Fibroblast of skin of left quadriceps (primary cell): ENCODE data around the gene RIPOR1.

Experiments
- DNase-seq, 2 experiments: peaks; one replicate each; pipeline ENCODE4 v3.0.0-alpha.2; 2013; ENCODE audit warnings: low read depth in 2 of 2

RIPOR1 gene

DNA sequence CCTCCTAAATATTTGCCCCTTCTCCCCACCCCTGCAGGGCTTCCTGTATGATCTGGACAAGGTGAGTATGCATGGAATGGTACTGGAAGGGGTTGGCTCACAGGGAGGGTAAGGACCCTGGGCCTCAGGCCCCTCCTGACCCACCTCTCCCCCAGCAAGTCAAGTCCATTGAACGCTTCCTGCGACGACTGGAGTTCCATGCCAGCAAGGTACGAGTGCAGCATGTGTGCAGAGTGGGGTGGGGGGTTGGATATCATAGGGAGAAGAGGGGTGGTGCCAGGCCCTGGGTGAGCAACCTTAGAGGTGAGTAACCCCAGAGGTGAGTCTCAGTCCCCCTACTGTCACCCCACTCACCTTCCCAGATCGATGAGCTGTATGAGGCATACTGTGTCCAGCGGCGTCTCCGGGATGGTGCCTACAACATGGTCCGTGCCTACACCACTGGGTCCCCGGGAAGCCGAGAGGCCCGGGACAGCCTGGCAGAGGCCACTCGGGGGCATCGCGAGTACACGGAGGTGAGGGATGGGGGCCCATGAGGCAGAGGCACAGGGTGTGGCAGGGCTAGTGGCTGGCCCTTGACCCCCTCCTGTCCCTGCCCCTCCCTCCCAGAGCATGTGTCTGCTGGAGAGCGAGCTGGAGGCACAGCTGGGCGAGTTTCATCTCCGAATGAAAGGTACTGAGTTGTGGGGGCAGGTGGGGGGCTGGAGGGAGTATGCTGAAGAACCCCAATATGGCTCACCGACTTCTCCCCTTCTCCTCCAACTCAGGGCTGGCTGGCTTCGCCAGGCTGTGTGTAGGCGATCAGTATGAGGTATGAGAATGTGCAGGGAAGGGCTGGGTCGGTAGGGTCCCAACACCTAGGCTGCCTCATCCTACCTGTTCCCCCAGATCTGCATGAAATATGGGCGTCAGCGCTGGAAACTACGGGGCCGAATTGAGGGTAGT, 11.3 kb downstream of the RIPOR1 start:
- no peak for DNase-seq

DNA sequence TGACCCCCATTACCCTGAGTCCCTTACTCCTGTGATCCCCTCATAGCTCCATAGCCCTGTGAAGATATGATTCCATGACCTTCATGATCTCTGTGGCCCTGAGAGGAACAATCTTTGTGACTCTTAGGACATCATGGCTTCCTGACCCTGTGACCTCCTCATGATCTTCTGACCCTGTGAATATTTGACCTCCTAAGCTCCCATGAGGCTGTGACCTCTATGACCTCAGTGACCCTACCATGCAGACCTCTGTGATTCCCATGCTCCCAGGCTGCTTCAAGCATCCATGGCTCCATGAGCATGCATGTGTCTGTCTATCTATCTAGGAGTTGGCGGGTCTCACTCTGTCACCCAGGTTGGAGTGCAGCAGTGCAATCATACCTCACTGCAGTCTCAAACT, 12.1 kb downstream of the RIPOR1 start:
- DNase-seq: no peak

GRCh38 chr16:67541391-67542263, 13.0 kb downstream of the RIPOR1 start:
- DNase-seq: no peak

DNA sequence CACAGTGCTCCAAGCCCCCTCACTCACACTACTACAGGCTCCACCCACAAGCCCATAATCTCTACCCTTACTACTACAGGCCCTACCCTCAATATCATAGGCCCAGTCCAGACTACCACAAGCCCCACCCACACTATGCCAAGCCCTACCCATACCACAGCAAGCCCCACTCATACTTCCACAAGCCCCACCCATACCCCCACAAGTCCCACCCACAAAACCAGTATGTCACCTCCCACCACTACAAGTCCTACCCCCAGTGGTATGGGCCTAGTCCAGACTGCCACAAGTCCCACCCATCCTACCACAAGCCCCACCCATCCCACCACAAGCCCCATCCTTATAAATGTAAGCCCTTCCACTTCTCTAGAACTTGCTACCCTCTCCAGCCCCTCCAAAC, 13.8 kb downstream of the RIPOR1 start:
- DNase-seq: no peak

- no peak for DNase-seq
Measured at GRCh38 chr16:67543036-67543435, 14.4 kb downstream of the RIPOR1 start.

GRCh38 chr16:67543582-67543981, 15.0 kb downstream of the RIPOR1 start:
- DNase-seq: no peak

DNA sequence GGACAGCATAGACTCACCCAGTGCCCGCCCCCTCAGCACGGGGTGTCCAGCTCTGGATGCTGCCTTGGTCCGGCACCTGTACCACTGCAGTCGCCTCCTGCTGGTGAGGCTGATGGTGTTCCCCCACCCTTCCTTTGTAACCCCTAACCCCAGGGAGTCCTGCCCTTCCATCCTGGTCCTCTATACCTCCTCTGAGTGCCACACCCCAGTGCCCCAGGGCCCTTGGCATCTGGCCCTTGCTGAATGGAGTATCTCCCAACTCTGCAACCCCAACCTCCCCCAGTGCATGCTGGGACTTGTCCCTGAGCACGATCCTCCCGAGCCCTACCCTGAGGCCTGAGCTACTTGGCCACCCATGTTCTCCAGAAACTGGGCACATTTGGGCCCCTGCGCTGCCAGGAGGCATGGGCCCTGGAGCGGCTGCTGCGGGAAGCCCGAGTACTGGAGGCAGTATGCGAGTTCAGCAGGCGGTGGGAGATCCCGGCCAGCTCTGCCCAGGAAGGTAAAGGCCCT, 15.8 kb downstream of the RIPOR1 start:
- DNase-seq: no peak

DNA sequence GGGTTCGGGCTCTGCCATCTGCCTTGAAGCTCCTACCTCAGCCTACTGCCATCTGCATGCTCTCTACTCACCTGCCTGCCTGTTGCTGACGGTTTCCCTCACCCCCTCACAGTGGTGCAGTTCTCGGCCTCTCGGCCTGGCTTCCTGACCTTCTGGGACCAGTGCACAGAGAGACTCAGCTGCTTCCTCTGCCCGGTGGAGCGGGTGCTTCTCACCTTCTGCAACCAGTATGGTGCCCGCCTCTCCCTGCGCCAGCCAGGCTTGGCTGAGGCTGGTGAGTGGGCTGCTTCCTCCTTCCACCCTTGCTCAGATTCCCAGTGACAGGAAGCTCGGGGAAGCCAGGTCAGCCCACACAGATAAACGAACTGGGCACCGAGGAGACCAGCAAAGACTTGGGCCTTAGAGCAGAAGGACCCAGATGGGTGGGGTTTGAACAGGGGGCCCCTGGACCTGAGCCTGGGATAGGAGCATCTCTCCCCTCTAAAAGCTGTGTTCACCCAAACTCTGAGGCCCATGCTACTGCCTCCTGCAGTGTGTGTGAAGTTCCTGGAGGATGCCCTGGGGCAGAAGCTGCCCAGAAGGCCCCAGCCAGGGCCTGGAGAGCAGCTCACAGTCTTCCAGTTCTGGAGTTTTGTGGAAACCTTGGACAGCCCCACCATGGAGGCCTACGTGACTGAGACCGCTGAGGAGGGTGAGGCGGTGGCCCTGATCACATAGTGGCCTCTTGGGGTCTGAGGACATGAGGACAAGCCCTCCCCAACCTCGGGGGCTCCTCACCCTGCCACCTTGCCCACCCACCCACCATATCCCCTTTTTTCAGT, 16.4 kb downstream of the RIPOR1 start:
- DNase-seq: no peak

GRCh38 chr16:67545665-67546024, 17.0 kb downstream of the RIPOR1 start:
- DNase-seq: no peak

- DNase-seq: no peak
Measured at GRCh38 chr16:67546091-67546501, 17.5 kb downstream of the RIPOR1 start.

DNA sequence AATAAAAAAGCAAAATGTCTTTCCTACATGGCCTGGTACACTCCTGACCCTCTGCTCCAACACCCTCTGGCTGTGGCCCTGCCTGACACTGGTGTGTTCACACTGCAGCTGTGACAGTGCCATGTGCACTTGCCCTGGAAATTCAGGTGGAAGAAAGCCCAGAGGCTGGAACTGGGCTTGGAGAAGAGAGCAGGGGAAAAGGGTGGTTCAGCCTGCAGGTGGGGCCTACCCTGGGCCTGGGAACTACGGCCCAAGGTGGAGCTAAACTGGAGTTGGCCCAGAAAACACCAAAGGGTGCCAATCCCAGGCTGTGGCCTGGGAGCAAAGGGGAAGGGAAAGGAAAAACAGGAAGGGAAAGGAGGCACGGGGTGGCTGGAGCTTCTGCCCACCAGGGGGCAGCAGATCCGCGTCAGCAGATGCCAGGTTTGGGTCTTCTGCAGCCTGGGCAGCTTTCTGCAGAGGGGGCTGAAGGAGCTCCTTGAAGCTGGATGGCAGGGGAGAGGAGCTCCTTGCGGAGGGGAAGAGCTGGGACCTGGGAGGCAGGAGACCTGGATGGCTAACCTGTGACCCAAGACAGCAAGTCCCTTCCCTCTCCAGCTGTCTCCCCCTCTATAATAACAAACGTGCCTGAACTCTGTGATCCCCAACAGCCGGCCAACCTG, 18.3 kb downstream of the RIPOR1 start:
- DNase-seq: no peak

GRCh38 chr16:67547423-67548264, 19.0 kb downstream of the RIPOR1 start:
- DNase-seq: no peak

DNA sequence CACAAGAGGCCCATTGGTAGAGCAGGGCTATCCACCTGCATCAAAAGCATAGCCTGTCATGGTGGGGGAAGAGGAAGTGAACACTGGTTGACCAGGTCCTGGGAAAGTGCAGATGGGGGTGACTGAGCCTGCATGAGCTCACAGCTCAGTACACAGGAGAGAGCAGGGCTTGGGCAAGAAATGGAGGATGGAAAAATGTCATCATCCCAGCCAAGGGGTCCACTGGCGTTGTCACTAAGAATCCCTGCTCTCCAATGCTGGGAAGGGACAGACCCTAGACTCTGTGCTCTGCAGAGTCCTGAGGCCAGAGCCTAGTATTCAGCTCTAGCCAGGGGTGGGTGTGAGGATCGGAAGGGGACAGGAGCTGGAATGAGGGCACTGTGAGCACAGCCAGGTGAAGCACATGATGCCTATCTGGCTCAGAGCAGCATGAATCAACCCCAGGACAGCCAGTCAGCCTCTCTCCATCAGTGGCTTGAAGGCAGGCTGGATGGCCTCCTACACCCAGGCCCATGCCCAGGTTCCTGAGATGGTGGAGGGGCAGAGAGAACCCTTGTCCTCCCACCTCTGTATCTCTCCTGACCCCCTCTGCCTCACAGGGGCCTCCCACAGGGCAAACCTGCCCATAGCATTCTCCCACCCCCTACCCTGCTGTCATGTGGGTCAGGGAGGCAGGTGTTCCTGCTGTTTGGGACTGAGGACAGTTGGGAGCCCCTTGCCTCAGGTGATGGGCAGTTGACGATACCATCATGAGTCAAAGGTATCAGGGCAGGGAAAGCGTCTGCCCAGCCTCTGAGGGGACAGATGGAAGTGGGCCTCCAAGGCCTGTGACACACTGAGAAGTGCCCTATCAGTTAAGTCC, 19.9 kb downstream of the RIPOR1 start:
- DNase-seq: no peak

DNA sequence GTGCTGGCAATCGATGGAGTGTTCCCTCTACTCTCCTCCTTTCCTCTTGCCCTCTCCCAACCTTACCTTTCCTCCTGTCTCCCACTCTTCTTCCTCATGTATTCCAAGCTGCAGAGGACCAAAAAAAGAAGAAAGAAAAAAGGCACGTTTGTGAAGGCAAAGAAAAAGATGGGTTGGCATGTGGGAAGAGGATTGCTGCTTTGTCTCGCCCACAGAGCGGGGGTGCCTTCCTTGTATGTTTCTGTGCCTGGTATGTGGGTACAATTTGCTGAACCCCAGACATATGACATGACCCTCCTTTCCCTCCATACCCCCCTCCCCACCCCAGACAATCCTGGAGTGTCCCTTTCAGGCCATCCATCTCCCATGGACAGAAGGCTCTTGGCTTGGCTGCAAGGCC, 20.6 kb downstream of the RIPOR1 start:
- DNase-seq: no peak

DNA sequence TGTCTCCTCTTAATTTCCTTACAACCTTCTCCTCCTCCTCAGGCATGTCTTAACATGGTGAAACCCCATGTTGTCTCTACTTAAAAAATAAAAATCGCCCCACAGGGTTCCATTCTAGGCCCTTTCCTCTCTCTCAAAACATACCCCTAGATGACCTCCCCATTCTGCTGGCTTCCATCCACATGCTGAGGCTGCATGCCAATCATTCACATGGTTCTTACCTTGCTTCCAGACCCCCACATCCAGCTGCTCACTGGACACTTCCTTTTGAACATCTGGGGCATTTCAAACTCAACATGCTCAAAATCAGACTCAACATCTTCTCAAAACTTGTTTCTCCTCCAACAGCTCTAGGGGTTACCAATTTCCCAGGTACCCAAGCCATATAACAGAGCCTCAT, 21.3 kb downstream of the RIPOR1 start:
- DNase-seq: no peak

DNA sequence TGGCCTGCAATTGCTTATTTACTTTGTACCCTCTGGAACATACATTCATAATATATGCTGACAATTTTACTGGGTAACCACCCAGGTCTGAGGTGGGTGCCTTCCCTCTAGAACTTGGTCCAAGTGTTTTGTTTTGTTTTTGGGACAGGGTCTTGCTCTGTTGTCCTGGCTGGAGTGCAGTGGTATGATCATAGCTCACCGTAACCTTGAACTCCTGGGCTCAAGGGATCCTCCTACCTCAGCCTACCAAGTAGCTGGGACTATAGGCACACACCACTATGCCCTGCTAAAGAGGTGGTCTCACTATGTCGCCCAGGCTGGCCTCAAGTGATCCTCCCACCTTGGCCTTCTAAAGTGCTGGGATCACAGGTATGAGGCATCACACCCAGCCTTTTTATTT, 22.5 kb downstream of the RIPOR1 start:
- DNase-seq: no peak

DNA sequence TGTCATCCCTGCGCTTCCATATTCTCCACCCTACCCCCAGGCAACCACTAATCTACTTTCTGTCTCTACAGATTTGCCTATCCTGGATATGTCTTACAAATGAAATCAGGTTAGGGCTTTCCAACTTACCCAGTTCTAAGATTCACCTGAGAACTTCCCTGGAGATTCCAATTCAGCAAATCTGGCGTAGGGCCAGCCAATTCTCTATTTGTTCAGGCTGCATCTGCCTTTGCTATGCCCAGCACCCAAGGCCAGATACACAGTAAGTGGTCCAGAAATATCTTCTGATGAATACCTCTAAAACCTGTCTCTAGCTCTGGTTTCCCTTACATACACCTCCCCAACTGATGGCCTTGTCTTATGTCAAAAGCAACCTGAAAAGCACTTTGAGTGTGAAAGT, 23.3 kb downstream of the RIPOR1 start:
- no peak for DNase-seq

- no peak for DNase-seq
Measured at GRCh38 chr16:67552476-67552875, 23.8 kb downstream of the RIPOR1 start.

- no peak for DNase-seq
Measured at GRCh38 chr16:67555795-67556212, 27.2 kb downstream of the RIPOR1 start.
